HG03460 (cell line): ENCODE data around the gene PREX1.

Experiments used
- ATAC-seq: cut with Tn5 transposase; IDR thresholded peaks from one replicate; pipeline ENCODE4 v1.9.1; 2021; ENCODE audit not compliant: unreplicated experiment

The PREX1 gene

DNA sequence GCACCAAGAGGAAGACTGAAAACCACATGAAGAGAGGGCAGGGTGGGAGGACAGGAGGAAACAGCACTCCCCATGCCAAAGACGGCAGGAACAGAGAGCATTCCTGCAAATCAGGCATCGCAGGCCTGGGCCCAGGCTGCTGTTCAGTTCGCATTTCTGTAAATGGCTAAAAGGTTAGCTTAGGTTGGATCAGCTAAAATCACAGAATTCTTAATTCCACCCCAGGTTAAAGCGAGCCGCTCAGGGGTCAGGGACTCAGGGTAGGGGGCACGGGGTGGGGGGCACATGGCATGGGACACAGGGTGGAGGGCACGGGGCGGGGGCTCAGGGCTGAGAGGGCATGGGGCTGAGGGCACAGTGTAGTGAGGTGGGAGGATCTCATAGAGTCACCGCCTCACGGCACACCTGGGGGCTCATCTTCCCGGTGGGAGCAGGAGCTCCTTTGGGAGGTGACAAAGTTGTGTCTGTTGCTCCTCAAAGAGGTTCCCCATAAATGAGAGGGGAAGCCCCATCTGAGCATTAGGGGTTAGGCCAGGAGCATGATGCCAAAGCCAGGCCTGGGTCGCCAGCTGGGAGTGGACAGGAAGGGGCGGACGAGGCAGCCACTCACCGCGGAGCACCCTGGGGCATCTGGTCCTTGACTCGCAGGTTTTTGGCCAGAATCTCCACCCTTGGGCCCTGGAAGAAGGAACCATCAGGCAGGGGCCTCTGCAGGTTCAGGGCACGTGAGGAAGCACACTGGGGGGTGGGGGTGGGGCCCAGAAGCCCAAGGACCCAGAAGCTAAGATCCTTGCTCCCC lies 200.7 kb downstream of the PREX1 start:
- no peak for ATAC-seq

DNA sequence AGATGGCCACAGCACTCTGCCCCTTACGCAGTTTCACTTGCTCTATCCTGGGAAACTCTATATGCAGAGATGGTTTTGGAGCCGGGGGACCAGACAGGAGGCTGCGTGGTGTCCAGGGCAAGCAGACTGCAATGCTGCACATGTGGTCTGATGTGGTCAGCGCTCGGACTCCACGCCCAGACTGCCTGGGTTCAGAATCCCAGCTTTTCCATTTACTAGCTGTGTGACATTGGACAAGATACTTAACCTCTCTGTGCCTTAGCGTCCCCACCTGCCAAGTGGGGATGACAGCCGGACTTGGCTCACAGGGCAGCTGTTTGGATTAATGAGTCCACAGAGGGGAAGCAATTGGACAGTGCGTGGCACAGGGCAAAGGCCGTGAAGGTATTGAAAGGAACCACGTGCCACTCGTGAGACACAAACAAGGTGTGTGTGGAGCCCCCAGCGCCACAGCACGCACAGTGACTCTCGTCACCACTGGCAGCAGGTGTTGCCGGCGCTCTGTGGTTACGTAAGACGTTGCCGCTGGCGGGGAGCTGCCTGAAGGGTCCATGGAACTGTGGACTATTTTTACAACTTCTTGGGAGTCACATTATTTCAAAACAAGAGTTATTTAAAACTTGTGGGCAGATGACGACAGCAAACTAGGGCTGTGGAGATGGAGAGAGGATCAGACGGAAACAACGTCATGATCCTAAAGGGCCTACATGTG lies 201.4 kb downstream of the PREX1 start:
- ATAC-seq = no peak

GRCh38 chr20:48625136-48625900 lies 202.5 kb downstream of the PREX1 start:
- no peak for ATAC-seq

- ATAC-seq = no peak
Observed at GRCh38 chr20:48624315-48625020, 203.3 kb downstream of the PREX1 start.

DNA sequence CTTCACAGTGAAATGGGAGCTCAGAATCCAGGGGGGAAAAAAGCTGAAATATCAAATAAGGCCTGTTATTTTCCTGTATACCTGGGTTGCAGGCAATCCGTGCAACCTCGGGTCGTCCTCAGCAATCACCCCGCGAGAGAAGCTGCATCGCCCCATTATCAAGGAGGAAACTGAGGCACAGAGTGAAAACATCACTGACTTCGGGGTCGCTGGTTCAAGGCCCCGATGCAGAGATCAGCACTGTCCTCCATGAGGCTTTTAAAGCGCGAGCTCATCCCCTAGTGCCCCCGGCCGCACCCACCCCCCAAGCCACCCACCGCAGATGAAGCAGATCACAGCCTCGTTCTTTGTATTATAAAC lies 203.9 kb downstream of the PREX1 start:
- no peak for ATAC-seq

DNA sequence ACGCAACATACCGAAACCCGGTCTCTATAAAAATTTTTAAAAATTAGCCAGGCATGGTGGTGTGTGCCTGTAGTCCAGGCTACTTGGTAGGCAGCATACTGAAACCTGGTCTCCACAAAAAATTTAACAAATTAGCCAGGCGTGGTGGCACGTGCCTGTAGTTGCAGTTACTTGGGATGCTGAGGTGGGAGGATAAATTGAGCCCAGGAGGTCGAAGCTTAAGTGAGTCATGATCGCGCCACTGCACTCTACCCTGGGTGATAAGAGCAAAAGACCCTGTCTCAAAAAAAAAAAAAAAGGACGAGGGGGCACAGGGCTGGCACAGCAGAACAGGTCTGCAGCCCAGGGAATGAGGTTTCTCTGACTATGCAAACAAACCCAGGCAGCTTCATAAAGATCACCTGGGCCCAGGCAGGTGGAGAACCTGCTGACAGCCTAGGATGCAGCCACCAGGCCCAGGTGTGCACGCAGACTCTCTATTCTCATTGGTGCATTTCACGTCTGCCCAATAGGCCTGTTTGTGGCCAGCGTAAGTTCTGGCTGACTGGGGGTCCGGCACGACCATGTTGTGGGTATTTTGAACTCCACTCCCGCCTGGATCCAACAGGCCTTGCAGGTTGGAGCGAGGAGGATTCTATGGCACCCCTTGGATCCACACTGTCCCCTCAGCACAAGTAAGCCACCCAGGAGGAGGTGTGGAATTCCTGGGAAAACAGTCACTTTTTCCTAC lies 204.5 kb downstream of the PREX1 start:
- ATAC-seq = no peak

GRCh38 chr20:48622421-48622820 lies 205.4 kb downstream of the PREX1 start:
- ATAC-seq = no peak

DNA sequence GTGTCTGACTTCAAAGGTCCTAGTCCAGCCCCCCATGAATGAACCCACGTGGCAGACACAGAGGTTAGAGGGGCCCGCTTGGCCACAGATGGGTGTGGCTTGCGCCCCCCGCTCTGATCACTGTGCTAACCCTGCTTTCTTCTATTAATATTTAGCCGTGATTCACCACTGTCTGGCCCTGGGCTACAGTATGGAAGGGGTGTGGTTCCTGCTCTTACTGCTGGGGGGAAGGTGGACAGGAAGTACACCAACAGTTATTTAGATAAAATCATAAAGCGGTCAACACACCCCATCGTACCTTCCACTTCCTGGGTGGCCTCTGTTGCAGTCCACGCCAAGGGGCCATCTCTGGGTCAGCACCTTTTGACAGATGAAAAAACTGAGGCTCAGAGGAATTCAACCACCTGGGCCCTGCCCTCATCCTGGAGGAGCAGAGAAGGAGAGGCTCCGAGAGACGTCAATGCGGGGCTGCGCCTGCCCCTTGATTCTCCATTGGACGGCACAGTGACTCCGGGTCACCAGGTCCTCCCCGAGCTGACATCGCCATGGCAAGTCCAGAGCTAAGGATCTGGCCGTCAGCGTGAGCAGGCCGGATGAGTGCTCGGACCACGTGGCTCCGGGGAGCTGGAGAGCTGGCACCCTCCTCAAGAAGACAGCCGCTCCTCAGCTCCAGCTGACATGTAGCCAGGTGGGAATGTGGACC lies 206.3 kb downstream of the PREX1 start:
- no peak for ATAC-seq

- no peak for ATAC-seq
Observed at GRCh38 chr20:48620507-48621375, 207.1 kb downstream of the PREX1 start.

- ATAC-seq = no peak
Observed at GRCh38 chr20:48620154-48620506, 207.7 kb downstream of the PREX1 start.

DNA sequence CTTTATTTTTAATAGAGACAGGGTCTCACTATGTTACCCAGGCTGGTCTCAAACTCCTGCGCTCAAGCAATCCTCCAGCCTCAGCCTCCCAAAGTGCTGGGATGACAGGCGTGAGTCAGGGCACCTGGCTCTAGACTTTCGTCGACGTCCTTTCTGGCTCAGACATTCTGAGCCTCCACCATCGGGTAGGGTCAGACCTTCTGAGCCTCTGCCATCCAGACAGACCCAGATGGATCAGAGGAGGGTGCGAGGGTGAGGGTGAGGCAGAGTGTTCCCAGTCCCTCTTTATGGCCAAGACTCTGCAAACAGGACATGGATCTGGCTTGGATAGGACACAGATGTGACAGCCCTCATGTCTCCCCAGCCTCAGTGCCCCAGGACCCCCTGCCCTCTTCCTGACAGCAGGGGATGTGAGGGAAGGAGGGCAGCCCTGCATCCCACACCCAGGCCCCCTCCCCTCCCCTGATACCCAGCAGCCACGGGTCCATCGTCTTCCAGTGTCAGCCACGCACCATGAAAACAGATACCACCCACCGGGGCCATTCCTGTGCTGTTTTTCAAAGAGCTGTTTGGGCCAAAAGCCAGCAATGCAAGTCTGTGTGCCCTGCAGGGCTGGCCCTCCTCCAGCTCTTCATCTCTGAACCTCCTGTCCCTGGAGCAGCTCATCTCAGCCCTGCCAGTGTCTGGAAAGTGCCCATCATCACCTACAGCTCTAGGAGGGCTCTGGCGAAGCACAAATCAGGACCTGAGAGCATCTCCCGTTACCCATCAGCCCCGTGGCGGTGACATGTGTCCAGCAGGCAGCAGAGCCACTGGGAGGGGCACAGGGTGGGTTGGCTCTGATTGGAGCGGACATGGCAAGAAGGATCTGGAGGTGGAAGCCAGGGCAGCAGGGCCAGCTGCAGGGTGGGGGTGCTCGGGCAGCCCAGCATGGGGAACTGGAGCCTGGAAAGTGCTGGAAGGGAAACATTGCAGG lies 208.4 kb downstream of the PREX1 start:
- no peak for ATAC-seq

DNA sequence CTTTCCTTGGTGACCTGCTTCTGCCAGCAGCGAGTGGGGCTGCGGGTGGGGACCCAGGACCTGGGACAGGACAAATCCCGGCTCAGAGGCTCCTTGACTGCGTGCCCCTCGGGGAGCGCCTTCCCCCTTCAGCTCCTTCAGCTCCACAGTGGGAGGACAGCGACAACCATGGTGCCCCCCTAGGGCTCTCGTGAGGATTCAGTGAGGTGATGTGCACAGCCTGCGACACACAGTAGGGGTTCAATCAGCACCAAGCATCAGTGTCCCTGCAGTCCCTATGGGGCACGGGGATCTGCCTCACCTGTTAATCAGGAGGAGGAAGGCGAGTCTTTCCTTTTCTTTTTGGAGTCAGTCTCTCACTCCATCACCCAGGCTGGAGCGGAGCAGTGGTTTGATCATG lies 209.2 kb downstream of the PREX1 start:
- ATAC-seq = no peak

DNA sequence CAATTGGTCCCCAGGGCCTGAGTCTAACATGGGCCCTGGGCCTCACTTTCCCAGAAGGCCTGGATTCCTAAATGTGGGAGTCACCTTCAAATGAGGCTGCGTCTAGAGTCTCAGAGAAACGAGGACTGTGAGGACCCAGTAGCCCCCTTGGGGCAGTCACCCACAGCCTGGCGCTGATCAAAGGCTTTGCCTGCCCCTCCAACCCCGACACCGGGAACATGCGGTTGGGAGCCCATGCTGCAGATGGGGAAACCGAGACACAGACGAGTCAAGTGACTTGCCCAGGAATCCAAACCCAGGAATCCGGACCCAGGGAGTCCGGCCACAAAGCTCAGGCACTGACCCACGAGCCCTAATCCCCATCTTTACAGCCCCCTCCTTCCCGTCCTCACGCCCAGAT lies 209.7 kb downstream of the PREX1 start:
- no peak for ATAC-seq

DNA sequence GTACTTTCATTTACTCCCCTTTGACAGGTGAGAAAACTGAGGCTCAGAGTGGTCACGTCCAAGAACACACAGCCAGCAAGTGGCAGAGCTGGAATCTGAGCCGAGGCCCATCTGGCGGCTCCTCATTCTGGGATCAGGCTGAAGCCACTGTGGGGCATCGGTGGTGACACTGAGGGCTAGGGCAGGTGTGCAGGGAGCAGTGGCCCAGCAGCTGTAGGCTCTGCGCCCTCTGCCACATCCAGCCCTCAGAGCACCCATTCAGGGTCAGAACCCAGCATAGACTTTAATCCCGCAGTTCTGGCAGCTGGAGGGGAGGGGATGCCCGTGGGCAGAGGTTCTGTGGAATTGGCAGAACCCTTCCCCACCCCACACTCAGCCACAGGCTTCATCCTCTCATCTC lies 210.3 kb downstream of the PREX1 start:
- no peak for ATAC-seq

DNA sequence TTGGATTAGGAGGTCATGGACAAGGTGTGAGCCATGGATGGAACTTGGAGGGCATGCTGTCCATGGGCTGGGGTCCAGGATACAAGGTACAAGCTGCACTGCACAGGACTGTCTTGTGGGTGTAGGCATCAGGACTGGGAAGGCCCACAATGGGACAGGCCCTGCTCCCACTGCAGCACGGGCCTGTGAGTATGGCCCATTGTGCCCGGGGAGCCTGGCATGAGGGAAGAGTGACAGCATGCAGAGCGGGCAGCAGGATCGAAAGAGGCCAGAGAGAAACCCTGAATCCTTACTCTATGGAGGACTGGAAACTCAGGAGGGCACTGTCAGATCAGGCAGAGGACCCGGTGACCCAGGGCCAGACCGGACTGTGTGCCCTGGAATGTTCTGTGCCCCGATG lies 211.3 kb downstream of the PREX1 start:
- ATAC-seq = no peak

GRCh38 chr20:48615871-48616270 lies 211.9 kb downstream of the PREX1 start:
- no peak for ATAC-seq

- no peak for ATAC-seq
Observed at GRCh38 chr20:48614593-48615274, 213.1 kb downstream of the PREX1 start.
